Thyroid gland (tissue), 4 donors: ENCODE results near the gene TBC1D4. TPM values are rescaled to one million over a fixed set of nuclear protein-coding genes. Genes with fewer than 3 reads are reported as not detected.

Source experiments
- DNase-seq, 2 donors: peaks; one replicate each; pipeline ENCODE4 v3.0.0-alpha.2; 2019
- H3K27ac ChIP-seq, 3 donors: fragments of 200-600 bp; sonication (generic); 1 replicate in 2 of 3; 2 replicates in 1 of 3; pipeline ENCODE4 v1.5.1; 2016 to 2019; ENCODE audit warnings: mild to moderate bottlenecking in 1 of 3, moderate library complexity in 1 of 3
- H3K27me3 ChIP-seq: fragments of 200-600 bp; sonication (generic); one replicate; pipeline ENCODE4 v1.5.1; 2019
- H3K36me3 ChIP-seq, 2 donors: fragments of 200-600 bp; sonication (generic); one replicate each; pipeline ENCODE4 v1.5.1; 2016 to 2019
- H3K4me1 ChIP-seq, 2 donors: fragments of 200-600 bp; sonication (generic); one replicate each; pipeline ENCODE4 v1.5.1; 2017 to 2019
- H3K4me3 ChIP-seq, 3 donors: fragments of 200-600 bp; sonication (generic); replicated peaks in 1 of 3; 1 replicate in 2 of 3; 2 replicates in 1 of 3; pipeline ENCODE4 v1.5.1; 2016; ENCODE audit warnings: mild to moderate bottlenecking in 1 of 3
- H3K9me3 ChIP-seq: fragments of 200-600 bp; sonication (generic); one replicate; pipeline ENCODE4 v1.5.1; 2017
- CTCF ChIP-seq, 6 experiments: fragments of 200-600 bp in 3 of 6; fragments of 450-650 bp in 3 of 6; sonication (generic) in 3 of 6; IDR thresholded peaks; one replicate each; pipeline ENCODE4 v1.5.1; 2016 to 2019; ENCODE audit warnings: antibody characterized with exemption in 6 of 6, mild to moderate bottlenecking in 2 of 6, inconsistent platforms in 1 of 6, moderate library complexity in 1 of 6
- POLR2A ChIP-seq, 2 donors: fragments of 450-650 bp; IDR thresholded peaks; one replicate each; pipeline ENCODE4 v1.6.1; 2017; ENCODE audit warnings: antibody characterized with exemption in 2 of 2, mild to moderate bottlenecking in 2 of 2, moderate library complexity in 1 of 2
- WGBS, 2 donors: methylation state at CpG; one replicate each; pipeline ENCODE4 v1.1.5; 2017; 5-methylcytosine and 5-hydroxymethylcytosine counted together
- intact Hi-C: fragments of 100-400 bp; cut with DNase I; formaldehyde crosslinking; loops from one replicate; pipeline ENCODE4 v1.15.1; 2023
- total RNA-seq, 4 donors: library from RNA; depleted of rRNA; stranded (reverse); fragments of >200 nt; gene quantifications; one replicate each; pipeline ENCODE4 v1.2.3, GENCODE V29; 2016

The TBC1D4 gene
- total RNA-seq, 4 donors from 2014 or later = 42.5 to 72.6 (median 70.6) TPM

- WGBS, 2 donors = 68 to 78% methylated on average over 5 of the region's 5 CpGs
- no peaks in the 10 kb centered on the region for H3K9me3 ChIP-seq
- peaks cover 0 to 7% of the 10 kb centered on the region in 2 donors for H3K36me3 ChIP-seq
- H3K4me3 ChIP-seq = no peak overlapping the region
- intact Hi-C loops = no loop called here
- peaks cover 0 to 6% of the 10 kb centered on the region in 2 donors for H3K4me1 ChIP-seq
- no peak overlapping the region for H3K27ac ChIP-seq
- TF ChIP-seq CTCF (IDR thresholded peaks at IDR 0.05) = no peak
- TF ChIP-seq POLR2A (IDR thresholded peaks at IDR 0.05) = no peak
- DNase-seq = no peak
- no peaks in the 10 kb centered on the region for H3K27me3 ChIP-seq
These were observed 152.9 kb downstream of the TBC1D4 start for GRCh38 chr13:75329097-75329496.

- no peak for DNase-seq
- Histone ChIP-seq H3K36me3 (peaks cover 0 to 7% of the 10 kb centered on the region in 2 donors), H3K27me3 (no peaks in the 10 kb centered on the region), H3K4me1 (peaks cover 0 to 6% of the 10 kb centered on the region in 2 donors), H3K9me3 (no peaks in the 10 kb centered on the region), H3K27ac (no peak overlapping the region), H3K4me3 (no peak overlapping the region)
- no peak for TF ChIP-seq POLR2A (IDR thresholded peaks at IDR 0.05)
- TF ChIP-seq CTCF (IDR thresholded peaks at IDR 0.05) = no peak
- intact Hi-C loops = no loop called here
- WGBS, 2 donors = 64 to 80% methylated on average over 3 of the region's 3 CpGs
These were observed 154.8 kb downstream of the TBC1D4 start for GRCh38 chr13:75327135-75327510.

- Histone ChIP-seq H3K4me3 (no peak overlapping the region), H3K9me3 (no peaks in the 10 kb centered on the region), H3K36me3 (peaks cover 0 to 7% of the 10 kb centered on the region in 2 donors), H3K27ac (peak overlapping the region in 1 of 3 donors; percentile 36), H3K27me3 (no peaks in the 10 kb centered on the region), H3K4me1 (peaks cover 0 to 6% of the 10 kb centered on the region in 2 donors)
- WGBS, 2 donors = 67 to 73% methylated on average over 21 of the region's 21 CpGs
- no peak for DNase-seq
- TF ChIP-seq POLR2A (IDR thresholded peaks at IDR 0.05) (no peak), CTCF (IDR thresholded peaks at IDR 0.05) (no peak)
- intact Hi-C loops = no loop called here
These were observed 155.5 kb downstream of the TBC1D4 start for GRCh38 chr13:75326173-75327134.

GRCh38 chr13:75325711-75326110, 156.3 kb downstream of the TBC1D4 start:
- no peak overlapping the region for H3K4me3 ChIP-seq
- no peaks in the 10 kb centered on the region for H3K9me3 ChIP-seq
- no peak for DNase-seq
- H3K36me3 ChIP-seq = peaks cover 0 to 7% of the 10 kb centered on the region in 2 donors
- intact Hi-C loops = no loop called here
- peak overlapping the region in 1 of 3 donors; percentile 36 for H3K27ac ChIP-seq
- TF ChIP-seq CTCF (IDR thresholded peaks at IDR 0.05) = no peak
- no peak for TF ChIP-seq POLR2A (IDR thresholded peaks at IDR 0.05)
- H3K4me1 ChIP-seq = peaks cover 0 to 2% of the 10 kb centered on the region in 2 donors
- no peaks in the 10 kb centered on the region for H3K27me3 ChIP-seq
- 61 to 66% methylated on average over 4 of the region's 4 CpGs for WGBS, 2 donors

- H3K27ac ChIP-seq = no peak overlapping the region
- H3K4me1 ChIP-seq = no peaks in the 10 kb centered on the region
- DNase-seq = no peak
- no peak for TF ChIP-seq POLR2A (IDR thresholded peaks at IDR 0.05)
- TF ChIP-seq CTCF (IDR thresholded peaks at IDR 0.05) = no peak
- H3K36me3 ChIP-seq = peaks cover 0 to 7% of the 10 kb centered on the region in 2 donors
- intact Hi-C loops = no loop called here
- H3K4me3 ChIP-seq = no peak overlapping the region
- H3K9me3 ChIP-seq = no peaks in the 10 kb centered on the region
- WGBS, 2 donors = 73 to 85% methylated on average over 1 of the region's 1 CpG
- no peaks in the 10 kb centered on the region for H3K27me3 ChIP-seq
These were observed 157.5 kb downstream of the TBC1D4 start for GRCh38 chr13:75324413-75324940.
